OCI-LY3 (cell line): Measurements from ENCODE around the gene JAM3.

Experiments
- CTCF ChIP-seq: fragments of 200-600, 300-600 bp; sonication (generic); IDR thresholded peaks from 2 replicates; pipeline ENCODE4 v1.5.1; 2014; ENCODE audit warnings: antibody characterized with exemption, low read length, low read depth
- EZH2phosphoT487 ChIP-seq: fragments of 200-600 bp; shearing (Covaris generic); IDR thresholded peaks from 2 replicates; pipeline ENCODE4 v1.6.1; 2018; ENCODE audit warnings: antibody characterized with exemption, mixed run types, low read depth

GRCh38 chr11:134120921-134121526, 52.2 kb downstream of the JAM3 start:
- TF ChIP-seq CTCF (no peak), EZH2phosphoT487 (no peak)
